Kidney (tissue), 14 donors: Measurements from ENCODE around the gene CMTM8. TPM values are rescaled to one million over a fixed set of nuclear protein-coding genes. Genes with fewer than 3 reads are reported as not detected.

Source experiments
- DNase-seq, 5 donors: peaks; one replicate each; pipeline ENCODE4 v3.0.0-alpha.2; 2013 to 2020
- FAIRE-seq: peaks from 2 replicates; lab custom pipeline; 2012; peaks lifted over from hg19 to GRCh38; lab: Jason Lieb, UNC
- H3K27ac ChIP-seq, 2 donors: one replicate each; pipeline ENCODE4 v1.7.0; 2013; ENCODE audit warnings: low read depth in 2 of 2, low read length in 2 of 2, inconsistent platforms in 1 of 2
- H3K27me3 ChIP-seq: one replicate; pipeline ENCODE4 v1.7.1; 2013; ENCODE audit warnings: low read length, inconsistent platforms; ENCODE audit not compliant: control insufficient read depth, insufficient read depth
- H3K36me3 ChIP-seq, 3 donors: one replicate each; pipeline versions ENCODE4 v1.7.0 to v1.7.1; 2013; ENCODE audit warnings: low read length in 3 of 3, control low read depth in 1 of 3, inconsistent platforms in 1 of 3; ENCODE audit not compliant: insufficient read depth in 3 of 3, control insufficient read depth in 2 of 3
- H3K4me1 ChIP-seq, 3 donors: one replicate each; pipeline versions ENCODE4 v1.7.0 to v1.7.1; 2013; ENCODE audit warnings: low read length in 3 of 3, inconsistent platforms in 1 of 3, low read depth in 1 of 3; ENCODE audit not compliant: control insufficient read depth in 2 of 3, insufficient read depth in 2 of 3
- H3K4me3 ChIP-seq, 3 donors: one replicate each; pipeline versions ENCODE4 v1.7.0 to v1.8.1; 2013; ENCODE audit warnings: low read length in 3 of 3, control low read depth in 1 of 3, inconsistent platforms in 1 of 3
- H3K9ac ChIP-seq, 3 donors: one replicate each; pipeline versions ENCODE4 v1.7.0 to v1.7.1; 2013; ENCODE audit warnings: low read length in 3 of 3, control low read depth in 1 of 3, inconsistent platforms in 1 of 3
- H3K9me3 ChIP-seq, 3 donors: one replicate each; pipeline versions ENCODE4 v1.7.0 to v1.7.1; 2013; ENCODE audit warnings: low read length in 3 of 3, control low read depth in 1 of 3, inconsistent platforms in 1 of 3; ENCODE audit not compliant: control insufficient read depth in 2 of 3, insufficient read depth in 1 of 3
- CTCF ChIP-seq: IDR thresholded peaks from 3 replicates; pipeline ENCODE4 v1.5.1; 2012; ENCODE audit warnings: mild to moderate bottlenecking, moderate library complexity, borderline replicate concordance; ENCODE audit not compliant: insufficient read depth; ENCODE audit errors: extremely low read depth
- intact Hi-C: fragments of 100-400 bp; cut with DNase I; formaldehyde crosslinking; loops from one replicate; pipeline ENCODE4 v1.11.1; 2022
- polyA plus RNA-seq: library from polyadenylated mRNA; stranded (reverse); fragments of 350-450 nt; fragmentation: Illumina TruSeq; extraction: RNeasy Lipid Tissue Mini Kit (QIAGEN cat#74804); gene quantifications from one replicate; pipeline ENCODE4 v1.2.3, GENCODE V29; 2014; ENCODE audit warnings: low read depth, low replicate concordance; ENCODE audit not compliant: insufficient read depth
- total RNA-seq: library from RNA; stranded (reverse); fragmentation: NEBNext Ultra II Directional; extraction: Animal tissue kit (Norgen Biotek cat#: 25700); gene quantifications from one replicate; pipeline ENCODE4 v1.2.1, GENCODE V29; 2021
- donor health status: control.
- donor health status: control.
- donor health status: control.
- donor health status: control.
- donor health status: control.
- donor health status: DM: yes; HTN: yes; CAD: no.
- donor health status: Normal renal cell carcinoma (clear cell type).

Gene CMTM8
- total and polyA plus RNA-seq, 2 donors from 2014 or later, result 5.4 to 9.6 TPM

- DNase-seq, result no peak
- H3K27ac ChIP-seq, result no peak overlapping the region
- H3K4me1 ChIP-seq, result peaks cover 0 to 2% (median 0%) of the 10 kb centered on the region in 3 donors
- H3K9me3 ChIP-seq, result no peaks in the 10 kb centered on the region
- H3K9ac ChIP-seq, result no peak overlapping the region
- no peaks in the 10 kb centered on the region for H3K36me3 ChIP-seq
- H3K4me3 ChIP-seq, result no peak overlapping the region
- TF ChIP-seq CTCF, result no peak
- H3K27me3 ChIP-seq, result no peaks in the 10 kb centered on the region
- intact Hi-C loops, result no loop called here
- FAIRE-seq, result no peak
Measured at GRCh38 chr3:32352563-32352962, 114.1 kb downstream of the CMTM8 start.

DNA sequence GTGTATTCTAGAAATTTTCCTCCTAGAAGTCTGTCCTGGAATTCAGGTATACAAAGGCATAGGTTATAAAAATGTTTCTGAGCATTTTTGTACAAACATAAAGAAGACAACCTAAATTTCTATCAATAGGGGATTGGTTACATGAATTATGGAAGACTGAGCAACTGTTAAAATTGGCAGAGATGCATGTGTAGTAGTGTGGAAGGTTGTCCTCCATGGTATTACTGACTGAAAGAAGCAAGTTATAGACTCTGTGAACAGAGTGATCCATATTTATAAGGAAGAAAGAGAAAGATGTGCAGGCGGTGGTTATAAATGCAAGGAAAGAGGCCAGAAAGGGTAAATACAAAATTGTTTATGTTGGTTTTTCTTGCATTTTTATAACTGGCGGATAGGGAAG, 114.9 kb downstream of the CMTM8 start:
- Histone ChIP-seq H3K27me3 (no peaks in the 10 kb centered on the region), H3K27ac (no peak overlapping the region), H3K4me1 (no peaks in the 10 kb centered on the region), H3K36me3 (no peaks in the 10 kb centered on the region), H3K9me3 (no peaks in the 10 kb centered on the region), H3K9ac (no peak overlapping the region), H3K4me3 (no peak overlapping the region)
- TF ChIP-seq CTCF, result no peak
- DNase-seq (no peak), FAIRE-seq (no peak)
- intact Hi-C loops, result no loop called here

- H3K9me3 ChIP-seq, result no peaks in the 10 kb centered on the region
- TF ChIP-seq CTCF, result no peak
- FAIRE-seq, result no peak
- H3K4me3 ChIP-seq, result no peak overlapping the region
- intact Hi-C loops, result no loop called here
- no peak overlapping the region for H3K9ac ChIP-seq
- H3K36me3 ChIP-seq, result no peaks in the 10 kb centered on the region
- no peaks in the 10 kb centered on the region for H3K27me3 ChIP-seq
- no peak overlapping the region for H3K27ac ChIP-seq
- no peaks in the 10 kb centered on the region for H3K4me1 ChIP-seq
- no peak for DNase-seq
Measured at GRCh38 chr3:32354362-32354778, 115.9 kb downstream of the CMTM8 start.

GRCh38 chr3:32355751-32356291, 117.3 kb downstream of the CMTM8 start:
- H3K4me3 ChIP-seq, result no peak overlapping the region
- DNase-seq (no peak), FAIRE-seq (no peak)
- H3K9ac ChIP-seq, result no peak overlapping the region
- no peak for TF ChIP-seq CTCF
- no peaks in the 10 kb centered on the region for H3K27me3 ChIP-seq
- no peaks in the 10 kb centered on the region for H3K9me3 ChIP-seq
- intact Hi-C loops, result no loop called here
- H3K27ac ChIP-seq, result no peak overlapping the region
- no peaks in the 10 kb centered on the region for H3K36me3 ChIP-seq
- H3K4me1 ChIP-seq, result no peaks in the 10 kb centered on the region
